Fibroblast of skin of right quadriceps (primary cell): ENCODE results near the gene GCGR.

ENCODE experiments used
- DNase-seq: peaks from one replicate; pipeline ENCODE4 v3.0.0-alpha.2; 2013

GCGR gene

DNA sequence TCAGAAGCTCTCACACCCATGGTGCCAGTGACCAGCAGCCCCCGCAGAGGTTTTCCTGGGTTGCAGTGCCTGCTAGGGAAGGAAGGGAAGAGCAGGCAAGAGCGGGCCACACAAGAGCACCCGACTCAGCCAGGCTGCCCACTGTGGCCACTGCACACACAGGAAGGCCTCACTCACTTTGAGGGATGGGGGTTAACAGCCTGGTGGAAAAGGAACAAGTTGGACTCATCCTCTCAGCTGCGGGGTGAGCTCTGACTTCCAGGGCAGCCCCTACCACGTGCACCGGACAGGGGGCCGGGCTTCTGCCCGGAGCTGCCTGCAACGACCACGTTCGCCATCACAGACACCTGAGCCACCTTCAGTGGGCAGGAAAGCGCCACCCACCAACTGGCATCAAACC, 48.3 kb downstream of the GCGR start:
- no peak for DNase-seq

- DNase-seq = no peak
Measured at GRCh38 chr17:81854974-81855774, 51.2 kb downstream of the GCGR start.

DNA sequence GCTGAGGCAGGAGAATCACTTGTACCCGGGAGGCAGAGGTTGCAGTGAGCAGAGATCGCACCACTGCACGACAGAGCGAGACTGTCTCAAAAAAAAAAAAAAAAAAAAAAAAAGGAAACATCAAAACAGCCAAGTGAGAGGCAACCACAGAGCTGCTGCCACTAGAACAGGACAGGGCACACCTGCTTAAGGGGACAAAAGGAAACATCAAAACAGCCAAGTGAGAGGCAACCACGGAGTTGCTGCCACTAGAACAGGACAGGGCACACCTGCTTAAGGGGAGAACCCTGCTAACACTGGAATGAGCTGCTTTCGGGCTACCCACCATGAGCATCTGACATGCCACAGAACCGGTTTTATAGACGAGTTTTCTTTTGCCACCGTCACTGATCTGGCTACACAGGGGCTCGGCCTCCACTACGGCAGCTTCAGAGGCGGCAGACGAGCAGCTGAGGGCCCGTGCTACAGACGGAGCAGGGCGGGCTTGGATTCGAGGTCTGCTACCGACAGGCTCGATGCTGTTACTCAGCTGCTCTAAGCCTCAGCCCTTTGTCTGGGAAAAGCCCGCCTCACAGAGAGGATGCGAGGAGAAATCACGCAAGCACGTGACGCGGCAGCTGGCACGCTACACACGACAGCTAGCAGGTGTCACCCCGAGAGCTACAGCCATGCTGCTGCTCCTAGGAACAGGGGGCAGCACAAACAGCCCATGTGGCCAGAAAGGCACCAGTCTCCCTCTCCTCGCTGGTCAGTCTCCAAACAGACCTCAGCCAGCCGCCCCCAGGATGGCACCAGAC, 54.4 kb downstream of the GCGR start:
- no peak for DNase-seq

DNA sequence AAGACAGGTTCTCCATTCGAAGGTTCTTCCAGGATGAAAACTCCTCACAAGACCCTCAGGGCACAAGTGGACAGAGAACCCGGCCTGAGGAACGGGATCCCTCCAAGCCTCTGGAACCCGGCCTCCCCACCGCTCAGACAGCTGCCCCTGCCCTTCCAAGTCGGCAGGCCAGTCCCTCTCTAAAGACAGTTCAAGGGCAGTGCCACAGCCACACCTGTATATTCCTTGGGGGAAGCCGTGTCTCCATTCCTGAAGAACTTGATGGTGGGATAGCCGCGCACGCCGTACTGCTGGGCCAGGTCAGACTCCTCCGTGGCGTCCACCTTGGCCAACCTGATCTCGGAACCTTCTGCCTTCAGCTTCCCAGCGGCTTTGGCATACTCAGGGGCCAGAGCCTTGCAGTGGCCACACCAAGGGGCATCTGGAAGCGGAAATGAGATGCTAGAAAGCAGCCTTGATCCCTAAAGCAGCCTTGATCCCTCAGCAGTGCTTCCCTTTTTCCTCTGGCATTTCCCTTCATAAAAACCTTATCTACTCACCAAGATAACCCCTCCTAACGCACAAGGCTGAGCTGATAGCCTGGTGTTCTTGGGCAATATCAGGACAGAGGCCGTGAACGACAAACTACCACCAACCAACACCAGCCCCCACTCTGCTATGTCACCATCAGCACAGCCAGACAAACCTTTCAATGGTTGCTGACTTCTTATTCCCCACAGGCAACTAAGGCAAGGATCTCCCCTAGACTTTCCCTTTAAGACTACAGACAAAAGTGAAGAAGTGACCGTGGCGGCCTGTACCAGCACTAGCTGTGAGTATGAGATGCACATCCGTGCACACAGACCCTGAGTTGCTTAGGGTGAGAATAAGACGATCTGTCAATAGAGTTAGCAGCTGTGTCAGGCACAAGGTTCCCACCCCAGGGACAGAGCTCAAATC, 55.3 kb downstream of the GCGR start:
- no peak for DNase-seq

GRCh38 chr17:81859906-81860755, 56.2 kb downstream of the GCGR start, which contains the start of gene P4HB:
P4HB (minus strand) TSS chr17:81860535; CDS start chr17:81860471, 64 bp downstream.
- no peak for DNase-seq

GRCh38 chr17:81860756-81861568, 57.0 kb downstream of the GCGR start:
- peak; percentile 100 for DNase-seq

DNA sequence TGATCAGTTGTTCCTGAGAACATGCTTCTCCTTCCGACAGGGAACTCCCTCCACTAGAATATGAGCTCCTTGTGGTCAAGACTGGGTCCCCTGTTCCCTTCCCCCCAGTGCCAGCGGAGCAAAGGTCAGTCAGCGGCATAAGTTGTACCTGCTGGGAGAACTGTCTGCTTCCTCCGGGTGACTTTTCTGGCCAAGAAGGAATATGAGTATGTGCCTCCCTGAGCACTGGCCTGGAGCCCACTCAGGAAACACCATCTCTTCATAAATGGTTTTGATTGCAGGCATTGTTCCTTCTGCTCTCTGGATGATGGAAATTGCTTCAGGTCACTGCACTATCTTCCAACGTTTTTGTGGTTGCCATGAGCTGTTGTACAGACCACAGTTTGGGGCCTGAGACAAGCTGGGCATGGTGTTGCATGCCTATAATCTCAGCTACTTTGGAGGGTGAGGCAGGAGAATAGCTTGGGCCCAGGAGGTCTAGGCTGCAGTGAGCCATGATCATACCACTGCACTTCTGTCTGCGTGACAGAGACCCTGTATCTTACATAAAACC, 59.2 kb downstream of the GCGR start:
- no peak for DNase-seq
